ENCODE measurements around the gene ELOVL6. TPM values are rescaled to one million over a fixed set of nuclear protein-coding genes. Genes with fewer than 3 reads are reported as not detected.
A peak's percentile ranks its signal among the peaks of the same experiment; 100 is the strongest.

ELOVL6 gene
- total RNA-seq, 4 donors from 2014 or later, result 2.2 to 5.8 (median 5.0) TPM

DNA sequence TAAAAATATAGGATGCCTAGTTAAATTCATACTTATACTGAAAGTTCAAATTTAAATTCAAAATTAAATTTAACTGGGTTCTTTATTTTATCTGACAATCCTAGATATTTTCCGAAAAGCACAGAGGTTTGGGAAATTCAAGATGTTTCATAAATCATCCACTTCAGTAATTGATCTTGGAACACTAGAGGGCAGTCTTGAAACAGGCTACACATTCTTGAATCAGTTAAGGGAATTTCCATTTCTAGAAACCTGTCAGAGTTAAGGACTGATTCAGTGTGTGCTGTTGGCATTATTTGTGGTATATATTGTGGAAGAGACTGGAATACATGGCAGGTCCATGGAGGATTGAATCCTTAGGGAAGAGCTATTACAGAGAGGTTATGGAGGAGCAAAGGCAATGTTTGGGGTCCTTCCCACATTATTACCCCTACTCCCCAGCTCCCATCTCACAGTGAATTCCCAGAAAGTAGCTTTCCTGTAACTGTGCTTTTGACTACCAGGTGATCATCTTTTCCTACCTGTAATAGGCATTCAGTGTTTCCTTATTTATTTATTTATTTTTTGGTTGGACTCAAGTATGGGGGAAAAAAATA is 192.9 kb downstream of the ELOVL6 start:
- peak; percentile 71 for ATAC-seq (ENCODE audit: low FRiP score)
- TF ChIP-seq, protein P1, sequence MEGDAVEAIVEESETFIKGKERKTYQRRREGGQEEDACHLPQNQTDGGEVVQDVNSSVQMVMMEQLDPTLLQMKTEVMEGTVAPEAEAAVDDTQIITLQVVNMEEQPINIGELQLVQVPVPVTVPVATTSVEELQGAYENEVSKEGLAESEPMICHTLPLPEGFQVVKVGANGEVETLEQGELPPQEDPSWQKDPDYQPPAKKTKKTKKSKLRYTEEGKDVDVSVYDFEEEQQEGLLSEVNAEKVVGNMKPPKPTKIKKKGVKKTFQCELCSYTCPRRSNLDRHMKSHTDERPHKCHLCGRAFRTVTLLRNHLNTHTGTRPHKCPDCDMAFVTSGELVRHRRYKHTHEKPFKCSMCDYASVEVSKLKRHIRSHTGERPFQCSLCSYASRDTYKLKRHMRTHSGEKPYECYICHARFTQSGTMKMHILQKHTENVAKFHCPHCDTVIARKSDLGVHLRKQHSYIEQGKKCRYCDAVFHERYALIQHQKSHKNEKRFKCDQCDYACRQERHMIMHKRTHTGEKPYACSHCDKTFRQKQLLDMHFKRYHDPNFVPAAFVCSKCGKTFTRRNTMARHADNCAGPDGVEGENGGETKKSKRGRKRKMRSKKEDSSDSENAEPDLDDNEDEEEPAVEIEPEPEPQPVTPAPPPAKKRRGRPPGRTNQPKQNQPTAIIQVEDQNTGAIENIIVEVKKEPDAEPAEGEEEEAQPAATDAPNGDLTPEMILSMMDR (IDR thresholded peaks at IDR 0.05), result no peak
- DNase-seq (ENCODE audit: low spot score), result no peak

DNA sequence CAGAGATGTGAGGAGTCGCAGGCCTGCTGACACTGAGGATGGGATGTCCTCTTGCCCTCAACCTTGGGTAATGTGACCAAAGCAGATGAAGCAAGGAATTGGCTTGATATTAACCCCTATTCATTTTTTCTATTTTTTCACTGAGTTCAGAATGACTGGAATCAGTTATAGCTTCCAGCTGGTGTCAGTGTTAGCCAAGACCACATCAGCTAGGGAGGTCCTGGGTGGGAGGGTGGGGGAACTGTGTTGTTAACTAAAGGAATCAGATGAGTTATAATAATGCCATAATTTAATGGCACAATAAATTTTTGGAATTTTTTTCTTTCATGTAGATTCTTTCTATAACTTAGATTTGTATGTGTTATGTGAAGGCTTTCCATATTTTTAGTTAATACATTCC is 193.9 kb downstream of the ELOVL6 start:
- ATAC-seq (ENCODE audit: low FRiP score) (no peak), DNase-seq (ENCODE audit: low spot score) (no peak)

DNA sequence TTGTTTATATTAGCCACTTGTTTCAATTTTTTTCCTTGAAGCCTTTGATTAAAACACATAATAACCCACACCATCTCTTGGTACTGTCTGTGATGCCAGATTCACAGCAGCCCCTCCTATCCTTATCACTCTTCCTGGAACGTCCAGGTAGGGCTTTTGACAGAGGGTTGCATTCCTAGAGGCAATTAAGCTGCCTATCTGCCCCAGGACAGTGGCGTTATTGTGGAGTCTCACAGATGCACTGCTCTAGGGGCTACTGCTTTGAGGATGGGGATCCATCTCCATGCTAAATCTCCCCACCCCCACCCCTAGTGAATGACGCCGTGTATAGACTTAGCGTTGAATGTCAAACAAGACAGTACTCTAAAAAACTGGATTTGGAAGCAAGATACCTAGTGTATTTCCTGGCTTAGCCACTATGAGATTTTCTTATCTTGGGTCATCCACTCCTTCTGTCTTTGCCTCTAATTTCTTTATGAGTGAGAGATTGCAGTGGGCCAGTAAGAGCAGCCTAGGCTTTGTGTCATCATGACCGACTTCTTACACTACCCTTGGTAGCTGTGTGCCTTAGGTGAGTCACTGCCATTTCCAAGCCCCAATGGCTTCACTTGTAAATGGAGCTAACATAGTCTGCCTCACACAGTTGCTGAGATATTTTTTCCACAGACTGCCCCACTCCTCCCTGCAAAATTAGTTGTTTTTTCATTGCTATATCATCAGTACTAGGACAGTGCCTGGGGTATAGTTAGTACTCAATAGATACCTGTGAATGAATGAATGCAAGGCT is 194.8 kb downstream of the ELOVL6 start:
- no peak for DNase-seq (ENCODE audit: low spot score)
- TF ChIP-seq, protein P1 (IDR thresholded peaks at IDR 0.05), result no peak
- ATAC-seq (ENCODE audit: low FRiP score), result no peak

More for the DNA sequence above, 193.9 kb downstream of the ELOVL6 start:
- TF ChIP-seq, protein P1 (IDR thresholded peaks at IDR 0.05), result no peak

DNA sequence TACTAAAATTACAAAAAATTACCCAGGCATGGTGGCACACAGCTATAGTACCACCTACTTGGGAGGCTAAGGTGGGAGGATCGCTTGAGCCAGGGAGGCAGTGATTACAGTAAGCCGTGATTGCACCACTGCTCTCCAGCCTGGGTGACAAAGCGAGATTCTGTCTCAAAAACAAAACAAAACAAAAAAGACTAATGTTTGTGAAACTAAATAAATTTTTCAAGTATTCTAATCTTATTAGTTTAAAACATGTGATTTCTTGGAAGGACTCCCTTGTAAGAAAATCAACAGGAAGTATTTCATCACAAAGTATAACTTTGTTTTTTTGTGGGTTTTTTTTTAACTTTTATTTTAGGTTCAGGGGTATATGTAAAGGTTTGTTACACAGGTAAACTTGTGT is 196.1 kb downstream of the ELOVL6 start:
- TF ChIP-seq, protein P1 (IDR thresholded peaks at IDR 0.05), result no peak
- ATAC-seq (ENCODE audit: low FRiP score), result no peak
- no peak for DNase-seq (ENCODE audit: low spot score)

- ATAC-seq (ENCODE audit: low FRiP score) (no peak), DNase-seq (ENCODE audit: low spot score) (no peak)
- TF ChIP-seq, protein P1 (IDR thresholded peaks at IDR 0.05), result no peak
Measured at GRCh38 chr4:109999585-109999912, 198.9 kb downstream of the ELOVL6 start.

- peak; percentile 48 for ATAC-seq (ENCODE audit: low FRiP score)
- TF ChIP-seq, protein P1 (IDR thresholded peaks at IDR 0.05), result no peak
- DNase-seq (ENCODE audit: low spot score), result no peak
Measured at GRCh38 chr4:109998867-109999584, 199.4 kb downstream of the ELOVL6 start.

Measured in omental fat pad (tissue), 4 donors.